A549 (cell line): Measurements from ENCODE around the gene MGRN1. TPM values are rescaled to one million over a fixed set of nuclear protein-coding genes. Genes with fewer than 3 reads are reported as not detected.

Source experiments
- ATAC-seq, 2 experiments: fragments of 200-7000 bp in 1 of 2; fragments of >200 bp in 1 of 2; cut with Nextera tagmentation in 1 of 2; cut with Tn5 transposase in 1 of 2; 3 replicates each; pipeline versions ENCODE4 v1.8.0 to v1.9.1; 2018 to 2020; ENCODE audit warnings: mild to moderate bottlenecking in 1 of 2, moderate library complexity in 1 of 2
- CTCF ChIA-PET: fragments of 300-600 bp; sonication (Branson Sonifier 250); formaldehyde crosslinking; extraction: SDS; loops from one replicate; lab custom pipeline; 2021; ENCODE audit warnings: antibody characterized with exemption, inconsistent platforms; lab: Yijun Ruan, JAX
- POLR2A ChIA-PET: fragments of 350-600 bp; formaldehyde crosslinking; extraction: SDS; loops from one replicate; lab custom pipeline; 2021; ENCODE audit warnings: antibody characterized with exemption, inconsistent platforms; lab: Yijun Ruan, JAX
- DNase-seq, 2 experiments: peaks; one replicate each; pipeline versions ENCODE4 v3.0.0 to v3.0.0-alpha.2; 2011 to 2016; ENCODE audit warnings: low read depth in 1 of 2, low spot score in 1 of 2
- FAIRE-seq: peaks from 2 replicates; lab custom pipeline; 2011; peaks lifted over from hg19 to GRCh38; lab: Jason Lieb, UNC
- H3K27ac ChIP-seq, 2 experiments: fragments of >200 bp; sonication (Bioruptor Twin); formaldehyde crosslinking; 3 replicates each; pipeline ENCODE4 v1.5.1; 2016 to 2017
- H3K4me1 ChIP-seq: fragments of >200 bp; sonication (Bioruptor Twin); formaldehyde crosslinking; 3 replicates; pipeline ENCODE4 v1.6.1; 2016
- H3K4me2 ChIP-seq: fragments of >200 bp; sonication (Bioruptor Twin); formaldehyde crosslinking; 3 replicates; pipeline ENCODE4 v1.6.1; 2016
- H3K4me3 ChIP-seq: fragments of >200 bp; sonication (Bioruptor Twin); formaldehyde crosslinking; 3 replicates; pipeline ENCODE4 v1.5.1; 2016
- H3K9me3 ChIP-seq: fragments of >200 bp; sonication (Bioruptor Twin); formaldehyde crosslinking; 3 replicates; pipeline ENCODE4 v1.6.1; 2016
- ATOH8 ChIP-seq: fragments of 250-450 bp; sonication (Bioruptor Pico); IDR thresholded peaks from 2 replicates; pipeline ENCODE4 v1.5.0; 2020; ENCODE audit warnings: low read depth, mild to moderate bottlenecking, moderate library complexity
- BCL3 ChIP-seq: fragments of >200 bp; sonication (Bioruptor Twin); formaldehyde crosslinking; IDR thresholded peaks from 3 replicates; pipeline ENCODE4 v1.6.1; 2016
- CBX8 ChIP-seq: fragments of 200-600 bp; sonication (generic); IDR thresholded peaks from 2 replicates; pipeline ENCODE4 v1.6.1; 2016
- CTCF ChIP-seq: fragments of >200 bp; sonication (Bioruptor Twin); formaldehyde crosslinking; IDR thresholded peaks from 3 replicates; pipeline ENCODE4 v1.5.1; 2016
- E2F6 ChIP-seq: IDR thresholded peaks from 2 replicates; pipeline ENCODE4 v1.6.1; 2012; ENCODE audit warnings: low read depth, borderline replicate concordance
- EHF ChIP-seq: fragments of 250-450 bp; sonication (Bioruptor Pico); IDR thresholded peaks from 2 replicates; pipeline ENCODE4 v1.5.0; 2020; ENCODE audit warnings: mild to moderate bottlenecking
- HDAC2 ChIP-seq: fragments of 200-600 bp; sonication (generic); IDR thresholded peaks from 2 replicates; pipeline ENCODE4 v1.6.1; 2016
- HES2 ChIP-seq: fragments of >200 bp; sonication (Bioruptor Twin); formaldehyde crosslinking; IDR thresholded peaks from 2 replicates; pipeline ENCODE4 v1.6.1; 2016
- JUNB ChIP-seq: fragments of >200 bp; sonication (Bioruptor Twin); formaldehyde crosslinking; IDR thresholded peaks from 2 replicates; pipeline ENCODE4 v1.6.1; 2016
- KDM1A ChIP-seq: fragments of 200-600 bp; sonication (generic); IDR thresholded peaks from 2 replicates; pipeline ENCODE4 v1.6.1; 2016; ENCODE audit warnings: low read depth, mild to moderate bottlenecking
- MYC ChIP-seq: IDR thresholded peaks from 2 replicates; pipeline ENCODE4 v1.6.1; 2012; ENCODE audit warnings: mild to moderate bottlenecking, inconsistent platforms, low read length, improper control_type of control experiment, borderline replicate concordance
- NPAS2 ChIP-seq: fragments of 250-450 bp; sonication (Bioruptor Pico); IDR thresholded peaks from 2 replicates; pipeline ENCODE4 v1.8.0; 2022; ENCODE audit warnings: mild to moderate bottlenecking, moderate library complexity, borderline replicate concordance
- NR3C1 ChIP-seq: fragments of >200 bp; sonication (Bioruptor Twin); formaldehyde crosslinking; IDR thresholded peaks from 3 replicates; pipeline ENCODE4 v1.6.1; 2017
- POLR2A ChIP-seq: IDR thresholded peaks from 2 replicates; pipeline ENCODE4 v1.6.1; 2012; ENCODE audit warnings: mild to moderate bottlenecking, low read length
- RARB ChIP-seq: fragments of 250-450 bp; sonication (Bioruptor Pico); IDR thresholded peaks from 2 replicates; pipeline ENCODE4 v1.8.0; 2021; ENCODE audit warnings: mild to moderate bottlenecking, moderate library complexity
- RCOR1 ChIP-seq: fragments of 150-350 bp; IDR thresholded peaks from 2 replicates; pipeline ENCODE4 v1.6.1; 2014; ENCODE audit warnings: antibody characterized with exemption, low read length, low read depth
- SMC3 ChIP-seq: fragments of >200 bp; sonication (Bioruptor Twin); formaldehyde crosslinking; IDR thresholded peaks from 3 replicates; pipeline ENCODE4 v1.6.1; 2018; ENCODE audit warnings: inconsistent platforms
- TP53 ChIP-seq: fragments of 250-450 bp; sonication (Bioruptor Pico); IDR thresholded peaks from 2 replicates; pipeline ENCODE4 v1.5.0; 2021; ENCODE audit warnings: mild to moderate bottlenecking, moderate library complexity
- ZC3H11A ChIP-seq: fragments of 450-650 bp; IDR thresholded peaks from 2 replicates; pipeline ENCODE4 v1.6.1; 2014; ENCODE audit warnings: antibody characterized with exemption, mild to moderate bottlenecking
- ZNF302 ChIP-seq: fragments of 250-450 bp; sonication (Bioruptor Pico); IDR thresholded peaks from 2 replicates; pipeline ENCODE4 v1.9.0; 2021; ENCODE audit warnings: inconsistent platforms, mild to moderate bottlenecking, moderate library complexity
- ZSCAN20 ChIP-seq: fragments of 250-450 bp; sonication (Bioruptor Pico); IDR thresholded peaks from 2 replicates; pipeline ENCODE4 v1.8.0; 2022; ENCODE audit warnings: mild to moderate bottlenecking, moderate library complexity
- WGBS: methylation state at CpG from one replicate; pipeline ENCODE4 v1.1.6; 2017; ENCODE audit errors: missing lambda C conversion rate; 5-methylcytosine and 5-hydroxymethylcytosine counted together
- polyA plus RNA-seq, 4 experiments: library from polyadenylated mRNA; depleted of rRNA in 3 of 4; stranded (reverse); fragments of >200 nt; fragmentation: RNase III in 1 of 4; extraction: RNeasy Plus Mini Kit Qiagen cat#74134 plus additional on column Dnase treatment in 1 of 4; gene quantifications; 2 replicates in 3 of 4; 3 replicates in 1 of 4; pipeline ENCODE4 v1.2.3, GENCODE V29; 2011 to 2017

The MGRN1 gene
- polyA plus RNA-seq, 2 of the 4 experiments (the other 2 are of a cell fraction) = 4.3 to 29.9 TPM

- ChIA-PET POLR2A (no interaction called here), CTCF (interaction anchor here (1.1 to 1.8 kb wide), 2 partner anchors 25 to 27 kb away, joined by 3 to 4 read pairs; no protein-coding TSS in a partner anchor)
- H3K4me2 ChIP-seq = no peak overlapping the region
- H3K4me1 ChIP-seq = peaks cover 32% of the 10 kb centered on the region
- H3K27ac ChIP-seq = no peak overlapping the region
- TF ChIP-seq RCOR1 (no peak), NR3C1 (no peak), CBX8 (no peak), MYC (no peak), ATOH8 (no peak), HES2 (no peak), ZNF302 (CRISPR knock-in tag) (no peak), POLR2A (no peak), JUNB (no peak), NPAS2 (CRISPR knock-in tag) (no peak), KDM1A (no peak), HDAC2 (no peak), ZSCAN20 (CRISPR knock-in tag) (no peak), BCL3 (no peak), E2F6 (no peak), SMC3 (no peak), TP53 (CRISPR knock-in tag) (no peak), CTCF (no peak), EHF (CRISPR knock-in tag) (no peak)
- ATAC-seq (no peak), DNase-seq (no peak), FAIRE-seq (no peak)
- no peak overlapping the region for H3K4me3 ChIP-seq
- H3K9me3 ChIP-seq = no peaks in the 10 kb centered on the region
- WGBS = 93% methylated on average over 12 of the region's 12 CpGs
Observed at GRCh38 chr16:4656221-4656620, 31.6 kb downstream of the MGRN1 start.

- POLR2A ChIA-PET = no interaction called here
- 95% methylated on average over 25 of the region's 25 CpGs for WGBS
- DNase-seq (no peak), FAIRE-seq (no peak), ATAC-seq (no peak)
- peaks cover 32% of the 10 kb centered on the region for H3K4me1 ChIP-seq
- H3K9me3 ChIP-seq = no peaks in the 10 kb centered on the region
- H3K4me2 ChIP-seq = no peak overlapping the region
- no peak overlapping the region for H3K4me3 ChIP-seq
- CTCF ChIA-PET = interaction anchor here (0.6 to 1.8 kb wide), 3 partner anchors 24 to 387 kb away, joined by 3 to 4 read pairs (median 3); no protein-coding TSS in a partner anchor
- H3K27ac ChIP-seq = no peak overlapping the region
- TF ChIP-seq POLR2A (no peak), ZC3H11A (peak; percentile 95), RARB (CRISPR knock-in tag) (no peak)
Observed at GRCh38 chr16:4656695-4657686, 32.4 kb downstream of the MGRN1 start.
